ENCODE data around the gene TSEN54. TPM values are rescaled to one million over a fixed set of nuclear protein-coding genes. Genes with fewer than 3 reads are reported as not detected.

TSEN54 gene
- total RNA-seq, 3 donors from 2014 or later: 26.3 to 38.0 (median 28.7) TPM

- Histone ChIP-seq H3K36me3 (ENCODE audit: low read depth) (no peaks in the 10 kb centered on the region), H3K4me3 (no peak overlapping the region), H3K9me3 (no peaks in the 10 kb centered on the region), H3K4me1 (ENCODE audit: low read depth) (no peaks in the 10 kb centered on the region)
- TF ChIP-seq, protein P1, sequence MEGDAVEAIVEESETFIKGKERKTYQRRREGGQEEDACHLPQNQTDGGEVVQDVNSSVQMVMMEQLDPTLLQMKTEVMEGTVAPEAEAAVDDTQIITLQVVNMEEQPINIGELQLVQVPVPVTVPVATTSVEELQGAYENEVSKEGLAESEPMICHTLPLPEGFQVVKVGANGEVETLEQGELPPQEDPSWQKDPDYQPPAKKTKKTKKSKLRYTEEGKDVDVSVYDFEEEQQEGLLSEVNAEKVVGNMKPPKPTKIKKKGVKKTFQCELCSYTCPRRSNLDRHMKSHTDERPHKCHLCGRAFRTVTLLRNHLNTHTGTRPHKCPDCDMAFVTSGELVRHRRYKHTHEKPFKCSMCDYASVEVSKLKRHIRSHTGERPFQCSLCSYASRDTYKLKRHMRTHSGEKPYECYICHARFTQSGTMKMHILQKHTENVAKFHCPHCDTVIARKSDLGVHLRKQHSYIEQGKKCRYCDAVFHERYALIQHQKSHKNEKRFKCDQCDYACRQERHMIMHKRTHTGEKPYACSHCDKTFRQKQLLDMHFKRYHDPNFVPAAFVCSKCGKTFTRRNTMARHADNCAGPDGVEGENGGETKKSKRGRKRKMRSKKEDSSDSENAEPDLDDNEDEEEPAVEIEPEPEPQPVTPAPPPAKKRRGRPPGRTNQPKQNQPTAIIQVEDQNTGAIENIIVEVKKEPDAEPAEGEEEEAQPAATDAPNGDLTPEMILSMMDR (IDR thresholded peaks at IDR 0.05): no peak
- ATAC-seq (no peak), DNase-seq (no peak)
- intact Hi-C loops (cut with DNase I, micrococcal nuclease): no loop called here
These were observed 13.5 kb upstream of the TSEN54 start for GRCh38 chr17:75502721-75503329.

- peak in 1 of 3 donors; percentile 50 for DNase-seq
- TF ChIP-seq, protein P1 (IDR thresholded peaks at IDR 0.05): no peak
- Histone ChIP-seq H3K4me1 (ENCODE audit: low read depth) (no peaks in the 10 kb centered on the region), H3K36me3 (ENCODE audit: low read depth) (no peaks in the 10 kb centered on the region), H3K9me3 (no peaks in the 10 kb centered on the region), H3K4me3 (no peak overlapping the region)
- intact Hi-C loops (cut with DNase I, micrococcal nuclease): no loop called here
- no peak for ATAC-seq
These were observed 12.9 kb upstream of the TSEN54 start for GRCh38 chr17:75503337-75503950.

GRCh38 chr17:75503976-75504346, 12.4 kb upstream of the TSEN54 start:
- ATAC-seq (peak; percentile 7), DNase-seq (peak in 1 of 3 donors; percentile 41)
- no peaks in the 10 kb centered on the region for H3K9me3 ChIP-seq
- TF ChIP-seq, protein P1 (IDR thresholded peaks at IDR 0.05): no peak
- H3K4me3 ChIP-seq: no peak overlapping the region
- no peaks in the 10 kb centered on the region for H3K36me3 ChIP-seq (ENCODE audit: low read depth)
- intact Hi-C loops (cut with DNase I, micrococcal nuclease): no loop called here
- no peaks in the 10 kb centered on the region for H3K4me1 ChIP-seq (ENCODE audit: low read depth)

DNA sequence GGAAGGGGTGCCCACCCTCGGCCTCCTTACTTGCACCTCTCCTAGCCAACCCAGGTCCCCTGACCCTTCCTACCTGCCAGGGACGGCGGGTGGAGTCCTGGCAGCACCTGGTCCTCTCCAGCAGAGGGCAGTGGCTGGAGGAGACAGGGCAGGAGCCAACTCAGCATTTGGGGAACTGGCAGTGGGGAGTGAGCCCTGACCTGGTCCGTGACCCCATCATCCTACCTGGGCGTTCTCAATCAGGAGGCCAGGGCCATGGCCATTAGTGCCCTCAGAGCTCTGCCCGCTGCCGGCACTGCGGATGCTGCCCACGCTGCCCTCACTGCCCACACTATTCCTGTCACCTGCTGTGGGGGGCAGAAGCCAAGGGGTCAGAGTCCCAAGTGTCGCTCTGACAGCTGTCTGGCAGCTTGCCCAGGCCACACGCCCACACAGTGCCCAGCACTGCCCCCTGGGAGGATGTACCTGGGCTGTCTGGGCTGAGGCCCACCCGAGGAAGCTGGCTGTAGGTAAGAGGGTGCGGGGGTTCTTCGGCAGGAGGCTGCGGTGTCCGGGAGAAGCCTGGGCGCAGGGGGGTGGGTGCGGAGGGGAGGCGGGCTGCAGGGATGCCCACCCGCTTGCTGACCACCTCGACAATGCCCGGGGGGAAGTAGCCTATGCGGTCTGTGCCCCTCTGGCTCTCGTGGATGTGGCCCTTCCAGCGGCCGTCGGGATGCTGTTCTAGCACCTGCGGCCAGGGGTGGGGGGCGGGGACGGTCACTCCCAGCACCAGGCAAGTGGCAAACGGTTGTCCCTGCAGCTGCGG, 11.8 kb upstream of the TSEN54 start:
- Histone ChIP-seq H3K4me3 (no peak overlapping the region), H3K36me3 (ENCODE audit: low read depth) (no peaks in the 10 kb centered on the region), H3K4me1 (ENCODE audit: low read depth) (no peaks in the 10 kb centered on the region), H3K9me3 (no peaks in the 10 kb centered on the region)
- peak; percentile 52 to 67 (median 55) for DNase-seq
- intact Hi-C loops (cut with DNase I, micrococcal nuclease): no loop called here
- TF ChIP-seq, protein P1 (IDR thresholded peaks at IDR 0.05): peak; percentile 46
- peak; percentile 70 for ATAC-seq

- Histone ChIP-seq H3K36me3 (ENCODE audit: low read depth) (no peaks in the 10 kb centered on the region), H3K9me3 (no peaks in the 10 kb centered on the region), H3K4me3 (no peak overlapping the region), H3K4me1 (ENCODE audit: low read depth) (peaks cover 4% of the 10 kb centered on the region)
- intact Hi-C loops (cut with DNase I, micrococcal nuclease): no loop called here
- DNase-seq: no peak
- ATAC-seq: no peak
- TF ChIP-seq, protein P1 (IDR thresholded peaks at IDR 0.05): no peak
These were observed 11.2 kb upstream of the TSEN54 start for GRCh38 chr17:75505152-75505409.

Data from mucosa of descending colon (tissue), 3 donors.